GM23338 (cell line): ENCODE measurements around the gene GALM. TPM values are rescaled to one million over a fixed set of nuclear protein-coding genes. Genes with fewer than 3 reads are reported as not detected.

Experiments used
- ATAC-seq: fragments of 200-7000 bp; cut with Tn5 transposase; 3 replicates; pipeline ENCODE4 v1.9.1; 2020
- DNase-seq: peaks from one replicate; pipeline ENCODE4 v3.0.0-alpha.2; 2015; ENCODE audit warnings: low spot score
- H2AFZ ChIP-seq: fragments of 200-600 bp; sonication (generic); 2 replicates; pipeline ENCODE4 v1.8.0; 2016; ENCODE audit warnings: antibody characterized with exemption, mild to moderate bottlenecking, moderate library complexity
- H3F3A ChIP-seq: fragments of 200-600 bp; sonication (generic); replicated peaks from 2 replicates; pipeline ENCODE4 v1.8.0; 2017; ENCODE audit warnings: antibody characterized with exemption, mixed run types, low read depth
- H3K27ac ChIP-seq: fragments of 200-600 bp; sonication (generic); 2 replicates; pipeline ENCODE4 v1.6.1; 2016; ENCODE audit warnings: low read depth
- H3K27me3 ChIP-seq: fragments of 200-600 bp; sonication (generic); 2 replicates; pipeline ENCODE4 v1.8.0; 2016; ENCODE audit warnings: mild to moderate bottlenecking, mixed run types, moderate library complexity; ENCODE audit not compliant: insufficient read depth
- H3K36me3 ChIP-seq: fragments of 200-600 bp; sonication (generic); 2 replicates; pipeline ENCODE4 v1.8.0; 2016; ENCODE audit warnings: mild to moderate bottlenecking; ENCODE audit not compliant: insufficient read depth
- H3K4me1 ChIP-seq: fragments of 200-600 bp; sonication (generic); 2 replicates; pipeline ENCODE4 v1.8.0; 2016; ENCODE audit warnings: mild to moderate bottlenecking, moderate library complexity; ENCODE audit not compliant: insufficient read depth
- H3K4me2 ChIP-seq: fragments of 200-600 bp; sonication (generic); 2 replicates; pipeline ENCODE4 v1.7.1; 2017; ENCODE audit warnings: mixed run types
- H3K4me3 ChIP-seq: fragments of 200-600 bp; sonication (generic); 2 replicates; pipeline ENCODE4 v1.6.1; 2016; ENCODE audit warnings: mixed run types
- H3K79me2 ChIP-seq: fragments of 200-600 bp; sonication (generic); replicated peaks from 2 replicates; pipeline ENCODE4 v1.8.0; 2017; ENCODE audit warnings: mild to moderate bottlenecking; ENCODE audit not compliant: insufficient read depth
- H3K9me2 ChIP-seq: fragments of 200-600 bp; sonication (generic); 2 replicates; pipeline ENCODE4 v1.8.0; 2017; ENCODE audit not compliant: insufficient read depth
- H4K20me1 ChIP-seq: fragments of 200-600 bp; sonication (generic); replicated peaks from 2 replicates; pipeline ENCODE4 v1.8.0; 2017; ENCODE audit warnings: mild to moderate bottlenecking; ENCODE audit not compliant: insufficient read depth
- H3K27ac Mint-ChIP-seq: 2 replicates; pipeline ENCODE4 v1.8.0; 2020; ENCODE audit warnings: inconsistent platforms, mild to moderate bottlenecking, moderate library complexity, mixed read lengths
- H3K27me3 Mint-ChIP-seq: 3 replicates; pipeline ENCODE4 v1.8.0; 2022; ENCODE audit warnings: low read depth, mild to moderate bottlenecking, moderate library complexity, mixed read lengths, inconsistent platforms; ENCODE audit not compliant: insufficient read depth, poor library complexity
- H3K36me3 Mint-ChIP-seq: 3 replicates; pipeline ENCODE4 v1.8.0; 2021; ENCODE audit warnings: low read depth, mild to moderate bottlenecking, inconsistent platforms, moderate library complexity, mixed read lengths
- H3K4me1 Mint-ChIP-seq: 3 replicates; pipeline ENCODE4 v1.8.0; 2020; ENCODE audit warnings: mild to moderate bottlenecking, inconsistent platforms, mixed read lengths
- H3K4me3 Mint-ChIP-seq: 3 replicates; pipeline ENCODE4 v1.8.0; 2021; ENCODE audit warnings: moderate library complexity, mild to moderate bottlenecking, inconsistent platforms, mixed read lengths
- H3K9me3 Mint-ChIP-seq: 3 replicates; pipeline ENCODE4 v1.8.0; 2020; ENCODE audit warnings: moderate library complexity, mild to moderate bottlenecking, inconsistent platforms, mixed read lengths
- CREB1 ChIP-seq: fragments of 250-450 bp; sonication (Bioruptor Pico); IDR thresholded peaks from 2 replicates; pipeline ENCODE4 v1.5.0; 2020; ENCODE audit warnings: low read depth, mild to moderate bottlenecking, moderate library complexity
- EZH2phosphoT487 ChIP-seq: fragments of 200-600 bp; sonication (generic); IDR thresholded peaks from one replicate; pipeline ENCODE4 v1.8.1; 2018; ENCODE audit warnings: antibody characterized with exemption; ENCODE audit not compliant: unreplicated experiment
- POLR2AphosphoS5 ChIP-seq: IDR thresholded peaks from 2 replicates; pipeline ENCODE4 v1.6.1; 2016; ENCODE audit warnings: antibody characterized with exemption, low read depth
- ZNF331 ChIP-seq: fragments of 250-450 bp; sonication (Bioruptor Pico); IDR thresholded peaks from 2 replicates; pipeline ENCODE4 v1.5.0; 2020; ENCODE audit warnings: low read depth, mild to moderate bottlenecking, moderate library complexity
- polyA plus RNA-seq: library from polyadenylated mRNA; unstranded; fragments of >200 nt; fragmentation: Nextera tagmentation; extraction: Ambion mirVana; gene quantifications from 2 replicates; pipeline ENCODE4 v1.2.1, GENCODE V29; 2016
- total RNA-seq: library from RNA; depleted of rRNA; stranded (reverse); fragments of >200 nt; shearing (Covaris generic); gene quantifications from 2 replicates; pipeline ENCODE4 v1.2.3, GENCODE V29; 2014
- TF ChIP-seq, protein P1 (sequence below): IDR thresholded peaks from 2 replicates; pipeline ENCODE4 v1.6.1; 2016; ENCODE audit warnings: antibody characterized with exemption
- TF ChIP-seq, protein P2 (sequence below): fragments of 250-450 bp; sonication (Bioruptor Pico); IDR thresholded peaks from 2 replicates; pipeline ENCODE4 v1.5.0; 2020; ENCODE audit warnings: mild to moderate bottlenecking, moderate library complexity

GALM gene
- total and polyA plus RNA-seq, 2 experiments from 2014 or later, result 9.3 to 21.6 TPM

DNA sequence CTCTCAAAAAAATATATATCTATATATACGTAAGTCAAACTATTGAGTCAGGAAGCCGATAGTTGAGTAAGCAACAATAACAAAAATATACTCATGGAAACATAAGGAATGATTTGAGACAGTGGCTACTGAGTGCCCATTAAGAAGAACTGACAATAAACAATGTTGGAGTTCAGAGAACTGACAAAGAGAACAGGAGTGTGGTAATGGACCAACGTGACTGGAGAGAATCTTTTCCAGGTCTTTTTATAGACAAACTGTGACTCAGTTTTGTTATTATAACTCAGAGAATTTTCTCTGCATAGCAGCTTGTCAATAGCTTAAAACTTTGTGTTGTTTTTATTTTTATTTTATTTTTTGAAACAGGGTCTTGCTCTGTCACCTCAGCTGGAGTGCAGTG is 4.6 kb upstream of the GALM start:
- no peak overlapping the region for H3K4me3 ChIP-seq
- no peaks in the 10 kb centered on the region for H4K20me1 ChIP-seq
- H3F3A ChIP-seq, result no peaks in the 10 kb centered on the region
- H3K27me3 ChIP-seq, result no peaks in the 10 kb centered on the region
- H3K79me2 ChIP-seq, result no peaks in the 10 kb centered on the region
- H3K4me1 Mint-ChIP-seq, result no peaks in the 10 kb centered on the region
- H3K9me2 ChIP-seq, result no peaks in the 10 kb centered on the region
- no peak for TF ChIP-seq EZH2phosphoT487
- TF ChIP-seq ZNF331 (CRISPR knock-in tag), result no peak
- TF ChIP-seq POLR2AphosphoS5, result no peak
- TF ChIP-seq, protein P1, sequence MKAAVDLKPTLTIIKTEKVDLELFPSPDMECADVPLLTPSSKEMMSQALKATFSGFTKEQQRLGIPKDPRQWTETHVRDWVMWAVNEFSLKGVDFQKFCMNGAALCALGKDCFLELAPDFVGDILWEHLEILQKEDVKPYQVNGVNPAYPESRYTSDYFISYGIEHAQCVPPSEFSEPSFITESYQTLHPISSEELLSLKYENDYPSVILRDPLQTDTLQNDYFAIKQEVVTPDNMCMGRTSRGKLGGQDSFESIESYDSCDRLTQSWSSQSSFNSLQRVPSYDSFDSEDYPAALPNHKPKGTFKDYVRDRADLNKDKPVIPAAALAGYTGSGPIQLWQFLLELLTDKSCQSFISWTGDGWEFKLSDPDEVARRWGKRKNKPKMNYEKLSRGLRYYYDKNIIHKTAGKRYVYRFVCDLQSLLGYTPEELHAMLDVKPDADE, result no peak
- no peak for TF ChIP-seq CREB1 (CRISPR knock-in tag)
- TF ChIP-seq, protein P2, sequence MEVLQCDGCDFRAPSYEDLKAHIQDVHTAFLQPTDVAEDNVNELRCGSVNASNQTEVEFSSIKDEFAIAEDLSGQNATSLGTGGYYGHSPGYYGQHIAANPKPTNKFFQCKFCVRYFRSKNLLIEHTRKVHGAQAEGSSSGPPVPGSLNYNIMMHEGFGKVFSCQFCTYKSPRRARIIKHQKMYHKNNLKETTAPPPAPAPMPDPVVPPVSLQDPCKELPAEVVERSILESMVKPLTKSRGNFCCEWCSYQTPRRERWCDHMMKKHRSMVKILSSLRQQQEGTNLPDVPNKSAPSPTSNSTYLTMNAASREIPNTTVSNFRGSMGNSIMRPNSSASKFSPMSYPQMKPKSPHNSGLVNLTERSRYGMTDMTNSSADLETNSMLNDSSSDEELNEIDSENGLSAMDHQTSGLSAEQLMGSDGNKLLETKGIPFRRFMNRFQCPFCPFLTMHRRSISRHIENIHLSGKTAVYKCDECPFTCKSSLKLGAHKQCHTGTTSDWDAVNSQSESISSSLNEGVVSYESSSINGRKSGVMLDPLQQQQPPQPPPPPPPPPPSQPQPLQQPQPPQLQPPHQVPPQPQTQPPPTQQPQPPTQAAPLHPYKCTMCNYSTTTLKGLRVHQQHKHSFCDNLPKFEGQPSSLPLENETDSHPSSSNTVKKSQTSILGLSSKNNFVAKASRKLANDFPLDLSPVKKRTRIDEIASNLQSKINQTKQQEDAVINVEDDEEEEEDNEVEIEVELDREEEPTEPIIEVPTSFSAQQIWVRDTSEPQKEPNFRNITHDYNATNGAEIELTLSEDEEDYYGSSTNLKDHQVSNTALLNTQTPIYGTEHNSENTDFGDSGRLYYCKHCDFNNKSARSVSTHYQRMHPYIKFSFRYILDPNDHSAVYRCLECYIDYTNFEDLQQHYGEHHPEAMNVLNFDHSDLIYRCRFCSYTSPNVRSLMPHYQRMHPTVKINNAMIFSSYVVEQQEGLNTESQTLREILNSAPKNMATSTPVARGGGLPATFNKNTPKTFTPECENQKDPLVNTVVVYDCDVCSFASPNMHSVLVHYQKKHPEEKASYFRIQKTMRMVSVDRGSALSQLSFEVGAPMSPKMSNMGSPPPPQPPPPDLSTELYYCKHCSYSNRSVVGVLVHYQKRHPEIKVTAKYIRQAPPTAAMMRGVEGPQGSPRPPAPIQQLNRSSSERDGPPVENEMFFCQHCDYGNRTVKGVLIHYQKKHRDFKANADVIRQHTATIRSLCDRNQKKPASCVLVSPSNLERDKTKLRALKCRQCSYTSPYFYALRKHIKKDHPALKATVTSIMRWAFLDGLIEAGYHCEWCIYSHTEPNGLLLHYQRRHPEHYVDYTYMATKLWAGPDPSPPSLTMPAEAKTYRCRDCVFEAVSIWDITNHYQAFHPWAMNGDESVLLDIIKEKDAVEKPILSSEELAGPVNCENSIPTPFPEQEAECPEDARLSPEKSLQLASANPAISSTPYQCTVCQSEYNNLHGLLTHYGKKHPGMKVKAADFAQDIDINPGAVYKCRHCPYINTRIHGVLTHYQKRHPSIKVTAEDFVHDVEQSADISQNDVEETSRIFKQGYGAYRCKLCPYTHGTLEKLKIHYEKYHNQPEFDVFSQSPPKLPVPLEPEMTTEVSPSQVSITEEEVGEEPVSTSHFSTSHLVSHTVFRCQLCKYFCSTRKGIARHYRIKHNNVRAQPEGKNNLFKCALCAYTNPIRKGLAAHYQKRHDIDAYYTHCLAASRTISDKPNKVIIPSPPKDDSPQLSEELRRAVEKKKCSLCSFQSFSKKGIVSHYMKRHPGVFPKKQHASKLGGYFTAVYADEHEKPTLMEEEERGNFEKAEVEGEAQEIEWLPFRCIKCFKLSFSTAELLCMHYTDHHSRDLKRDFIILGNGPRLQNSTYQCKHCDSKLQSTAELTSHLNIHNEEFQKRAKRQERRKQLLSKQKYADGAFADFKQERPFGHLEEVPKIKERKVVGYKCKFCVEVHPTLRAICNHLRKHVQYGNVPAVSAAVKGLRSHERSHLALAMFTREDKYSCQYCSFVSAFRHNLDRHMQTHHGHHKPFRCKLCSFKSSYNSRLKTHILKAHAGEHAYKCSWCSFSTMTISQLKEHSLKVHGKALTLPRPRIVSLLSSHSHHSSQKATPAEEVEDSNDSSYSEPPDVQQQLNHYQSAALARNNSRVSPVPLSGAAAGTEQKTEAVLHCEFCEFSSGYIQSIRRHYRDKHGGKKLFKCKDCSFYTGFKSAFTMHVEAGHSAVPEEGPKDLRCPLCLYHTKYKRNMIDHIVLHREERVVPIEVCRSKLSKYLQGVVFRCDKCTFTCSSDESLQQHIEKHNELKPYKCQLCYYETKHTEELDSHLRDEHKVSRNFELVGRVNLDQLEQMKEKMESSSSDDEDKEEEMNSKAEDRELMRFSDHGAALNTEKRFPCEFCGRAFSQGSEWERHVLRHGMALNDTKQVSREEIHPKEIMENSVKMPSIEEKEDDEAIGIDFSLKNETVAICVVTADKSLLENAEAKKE (CRISPR knock-in tag), result no peak
- H3K36me3 Mint-ChIP-seq, result no peaks in the 10 kb centered on the region
- H3K9me3 Mint-ChIP-seq, result no peaks in the 10 kb centered on the region
- no peak for ATAC-seq
- H3K27ac ChIP-seq, result no peak overlapping the region
- H3K36me3 ChIP-seq, result no peaks in the 10 kb centered on the region
- no peak overlapping the region for H3K27ac Mint-ChIP-seq
- H3K27me3 Mint-ChIP-seq, result peaks cover 3% of the 10 kb centered on the region
- no peak overlapping the region for H3K4me2 ChIP-seq
- H3K4me1 ChIP-seq, result no peaks in the 10 kb centered on the region
- H3K4me3 Mint-ChIP-seq, result no peak overlapping the region
- no peak overlapping the region for H2AFZ ChIP-seq
- no peak for DNase-seq
